ENCODE measurements around the gene UNK. TPM values are rescaled to one million over a fixed set of nuclear protein-coding genes. Genes with fewer than 3 reads are reported as not detected.
A peak's percentile ranks its signal among the peaks of the same experiment; 100 is the strongest.

UNK gene
- total and polyA plus RNA-seq, 2 of the 13 experiments (the other 11 are each of a cell fraction or from before 2014, with no cell fraction given): 31.6 to 33.0 TPM

DNA sequence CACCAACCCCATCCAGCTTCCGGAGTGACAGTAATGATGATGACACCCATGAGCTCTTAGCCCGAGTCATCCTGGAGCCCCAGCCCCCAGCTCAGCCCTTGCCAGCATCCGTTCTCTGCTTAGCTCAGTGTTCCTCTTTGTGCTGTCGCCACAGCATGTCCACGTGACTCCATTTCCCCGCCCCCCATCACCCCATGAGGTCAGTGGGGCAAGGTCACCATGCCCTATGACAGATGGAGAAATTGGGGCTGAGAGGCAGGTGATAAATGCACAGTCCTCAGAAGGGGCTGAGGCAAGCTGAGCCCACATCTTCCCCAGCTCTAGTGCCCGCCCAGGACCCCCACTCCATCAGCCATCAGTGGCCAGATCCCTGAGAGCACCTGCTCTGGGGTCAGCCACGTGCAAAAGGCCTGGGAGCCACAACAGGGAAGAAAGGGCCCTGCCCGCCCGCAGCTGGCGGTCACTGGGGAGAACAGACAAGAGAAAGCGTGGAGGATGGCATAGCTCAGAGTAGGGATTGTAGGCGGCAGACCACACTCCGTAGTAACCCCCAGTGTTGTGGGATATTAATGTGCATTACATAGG is 46.3 kb upstream of the UNK start (continued):
- no peak for TF ChIP-seq FLYWCH1 (CRISPR knock-in tag; IDR thresholded peaks at IDR 0.05)
- TF ChIP-seq ATF2 (CRISPR knock-in tag; IDR thresholded peaks at IDR 0.05): no peak
- no peak for TF ChIP-seq ZC3H4 (CRISPR knock-in tag; IDR thresholded peaks at IDR 0.05; ENCODE audit: borderline replicate concordance)
- TF ChIP-seq REPIN1 (CRISPR knock-in tag; IDR thresholded peaks at IDR 0.05; ENCODE audit: borderline replicate concordance, low read depth): no peak
- no peak for TF ChIP-seq TCF7 (IDR thresholded peaks at IDR 0.05; ENCODE audit: low read depth)
- TF ChIP-seq SPEN (CRISPR knock-in tag; IDR thresholded peaks at IDR 0.05; ENCODE audit: low read depth): 0 out of 2 replicates have a peak, but pooled peaks have one; percentile 17
- TF ChIP-seq ESRRA (CRISPR knock-in tag; IDR thresholded peaks at IDR 0.05; ENCODE audit: low read depth): peak; percentile 98
- no peak for TF ChIP-seq ZNF883 (CRISPR knock-in tag; IDR thresholded peaks at IDR 0.05; ENCODE audit: not compliant biosample characterization)
- TF ChIP-seq ZBTB44 (CRISPR knock-in tag; IDR thresholded peaks at IDR 0.05): no peak
- 0 out of 2 replicates have a peak, but pooled peaks have one; percentile 36 for TF ChIP-seq NFKB2 (CRISPR knock-in tag; IDR thresholded peaks at IDR 0.05; ENCODE audit: borderline replicate concordance)
- TF ChIP-seq, protein P1, sequence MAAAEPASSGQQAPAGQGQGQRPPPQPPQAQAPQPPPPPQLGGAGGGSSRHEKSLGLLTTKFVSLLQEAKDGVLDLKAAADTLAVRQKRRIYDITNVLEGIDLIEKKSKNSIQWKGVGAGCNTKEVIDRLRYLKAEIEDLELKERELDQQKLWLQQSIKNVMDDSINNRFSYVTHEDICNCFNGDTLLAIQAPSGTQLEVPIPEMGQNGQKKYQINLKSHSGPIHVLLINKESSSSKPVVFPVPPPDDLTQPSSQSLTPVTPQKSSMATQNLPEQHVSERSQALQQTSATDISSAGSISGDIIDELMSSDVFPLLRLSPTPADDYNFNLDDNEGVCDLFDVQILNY (CRISPR knock-in tag; conservative IDR thresholded peaks at IDR 0.05): no peak
- TF ChIP-seq, protein P2, sequence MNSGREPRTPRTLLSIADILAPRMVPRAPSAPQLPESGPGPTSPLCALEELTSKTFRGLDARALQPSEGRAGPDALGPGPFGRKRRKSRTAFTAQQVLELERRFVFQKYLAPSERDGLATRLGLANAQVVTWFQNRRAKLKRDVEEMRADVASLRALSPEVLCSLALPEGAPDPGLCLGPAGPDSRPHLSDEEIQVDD (CRISPR knock-in tag; IDR thresholded peaks at IDR 0.05; ENCODE audit: borderline replicate concordance): no peak
- TF ChIP-seq AGO2 (optimal IDR thresholded peaks at IDR 0.05; ENCODE audit: low read depth, low read length): no peak
- TF ChIP-seq ZSCAN29 (CRISPR knock-in tag; conservative IDR thresholded peaks at IDR 0.05): no peak

All from HepG2 (cell line).